HepG2 (cell line): ENCODE results near the gene NIT2. TPM values are rescaled to one million over a fixed set of nuclear protein-coding genes. Genes with fewer than 3 reads are reported as not detected.
A peak's percentile ranks its signal among the peaks of the same experiment; 100 is the strongest.

ENCODE experiments used
- FOXC1 ChIP-seq: sonication (generic); formaldehyde crosslinking; IDR thresholded peaks from 2 replicates; pipeline ENCODE4 v1.8.0; 2022; ENCODE audit warnings: mild to moderate bottlenecking, missing genetic modification reagents, borderline replicate concordance
- HNRNPH1 ChIP-seq: fragments of 200-400 bp; formaldehyde crosslinking; optimal IDR thresholded peaks from 2 replicates; pipeline ENCODE3; 2017; ENCODE audit warnings: mild to moderate bottlenecking, low read depth, low read length
- IRX3 ChIP-seq: sonication (generic); formaldehyde crosslinking; IDR thresholded peaks from 2 replicates; pipeline ENCODE4 v1.8.1; 2023; ENCODE audit warnings: mild to moderate bottlenecking, low read depth, missing genetic modification reagents, borderline replicate concordance
- MTA1 ChIP-seq: sonication (generic); formaldehyde crosslinking; IDR thresholded peaks from 2 replicates; pipeline ENCODE4 v1.4.0; 2020; ENCODE audit warnings: missing genetic modification reagents, mild to moderate bottlenecking, borderline replicate concordance
- TOPORS ChIP-seq: sonication (generic); formaldehyde crosslinking; IDR thresholded peaks from 2 replicates; pipeline ENCODE4 v1.8.0; 2023; ENCODE audit warnings: mild to moderate bottlenecking, missing genetic modification reagents
- TRIM22 ChIP-seq: fragments of 450-650 bp; IDR thresholded peaks from 2 replicates; pipeline ENCODE4 v1.6.1; 2017
- USF2 ChIP-seq, 2 experiments: sonication (generic) in 1 of 2; formaldehyde crosslinking in 1 of 2; IDR thresholded peaks; 2 replicates each; pipeline versions ENCODE4 v1.5.1 to v1.6.1; 2011 to 2020; ENCODE audit warnings: borderline replicate concordance in 1 of 2, low read depth in 1 of 2, low read length in 1 of 2, mild to moderate bottlenecking in 1 of 2, missing genetic modification reagents in 1 of 2, moderate library complexity in 1 of 2
- ZC3H13 ChIP-seq: sonication (generic); formaldehyde crosslinking; IDR thresholded peaks from 2 replicates; pipeline ENCODE4 v1.8.1; 2023; ENCODE audit warnings: mild to moderate bottlenecking, missing genetic modification reagents, moderate library complexity
- ZKSCAN1 ChIP-seq: fragments of 150-350 bp; IDR thresholded peaks from 2 replicates; pipeline ENCODE4 v1.6.1; 2014; ENCODE audit warnings: low read length
- ZNF230 ChIP-seq: sonication (generic); formaldehyde crosslinking; IDR thresholded peaks from 2 replicates; pipeline ENCODE4 v1.4.0; 2020; ENCODE audit warnings: mild to moderate bottlenecking, missing genetic modification reagents
- ZNF343 ChIP-seq: sonication (generic); formaldehyde crosslinking; IDR thresholded peaks from 2 replicates; pipeline ENCODE4 v1.4.0; 2020; ENCODE audit warnings: mild to moderate bottlenecking, missing genetic modification reagents
- ZNF510 ChIP-seq: sonication (generic); formaldehyde crosslinking; IDR thresholded peaks from 2 replicates; pipeline ENCODE4 v1.4.0; 2020; ENCODE audit warnings: low read depth, mild to moderate bottlenecking, missing genetic modification reagents
- ZNF616 ChIP-seq: sonication (generic); formaldehyde crosslinking; IDR thresholded peaks from 2 replicates; pipeline ENCODE4 v1.5.0; 2020; ENCODE audit warnings: low read depth, mild to moderate bottlenecking, missing genetic modification reagents
- ZNF839 ChIP-seq: sonication (generic); formaldehyde crosslinking; IDR thresholded peaks from 2 replicates; pipeline ENCODE4 v1.4.0; 2020; ENCODE audit warnings: missing genetic modification reagents, mild to moderate bottlenecking, borderline replicate concordance
- ZXDC ChIP-seq: sonication (generic); formaldehyde crosslinking; IDR thresholded peaks from 2 replicates; pipeline ENCODE4 v1.5.0; 2020; ENCODE audit warnings: mild to moderate bottlenecking, missing genetic modification reagents
- polyA plus RNA-seq, 8 experiments: library from polyadenylated mRNA; depleted of rRNA in 3 of 8; stranded (reverse) in 7 of 8; unstranded in 1 of 8; fragments of >200 nt; fragmentation: Illumina TruSeq in 4 of 8; extraction: Trizol in 4 of 8; gene quantifications; 2 replicates each; pipeline versions ENCODE4 v1.2.1 to v1.2.3, GENCODE V29; 2011 to 2016; ENCODE audit warnings: low read depth in 4 of 8, missing spikeins in 1 of 8, mixed read lengths in 1 of 8; ENCODE audit not compliant: insufficient read depth in 1 of 8
- total RNA-seq, 5 experiments: library from RNA; depleted of rRNA; stranded (reverse); fragments of >200 nt; fragmentation: Illumina TruSeq; extraction: Trizol; gene quantifications; 2 replicates each; pipeline ENCODE4 v1.2.3, GENCODE V29; 2016; ENCODE audit warnings: low read depth in 1 of 5
- TF ChIP-seq, protein P1 (sequence below): sonication (generic); formaldehyde crosslinking; IDR thresholded peaks from 2 replicates; pipeline ENCODE4 v1.9.0; 2022; ENCODE audit warnings: low read depth, missing genetic modification reagents
- TF ChIP-seq, protein P2 (sequence below): sonication (generic); formaldehyde crosslinking; IDR thresholded peaks from 2 replicates; pipeline ENCODE4 v1.8.0; 2022; ENCODE audit warnings: missing genetic modification reagents, mild to moderate bottlenecking, borderline replicate concordance
- TF ChIP-seq, protein P3 (sequence below): sonication (generic); formaldehyde crosslinking; IDR thresholded peaks from 2 replicates; pipeline ENCODE4 v1.4.0; 2020; ENCODE audit warnings: missing genetic modification reagents

NIT2 gene
- total and polyA plus RNA-seq, 2 of the 13 experiments (the other 11 are each of a cell fraction or from before 2014, with no cell fraction given): 43.4 to 49.1 TPM

- TF ChIP-seq, protein P1, sequence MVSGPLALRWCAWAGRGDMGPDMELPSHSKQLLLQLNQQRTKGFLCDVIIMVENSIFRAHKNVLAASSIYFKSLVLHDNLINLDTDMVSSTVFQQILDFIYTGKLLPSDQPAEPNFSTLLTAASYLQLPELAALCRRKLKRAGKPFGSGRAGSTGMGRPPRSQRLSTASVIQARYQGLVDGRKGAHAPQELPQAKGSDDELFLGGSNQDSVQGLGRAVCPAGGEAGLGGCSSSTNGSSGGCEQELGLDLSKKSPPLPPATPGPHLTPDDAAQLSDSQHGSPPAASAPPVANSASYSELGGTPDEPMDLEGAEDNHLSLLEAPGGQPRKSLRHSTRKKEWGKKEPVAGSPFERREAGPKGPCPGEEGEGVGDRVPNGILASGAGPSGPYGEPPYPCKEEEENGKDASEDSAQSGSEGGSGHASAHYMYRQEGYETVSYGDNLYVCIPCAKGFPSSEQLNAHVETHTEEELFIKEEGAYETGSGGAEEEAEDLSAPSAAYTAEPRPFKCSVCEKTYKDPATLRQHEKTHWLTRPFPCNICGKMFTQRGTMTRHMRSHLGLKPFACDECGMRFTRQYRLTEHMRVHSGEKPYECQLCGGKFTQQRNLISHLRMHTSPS (CRISPR knock-in tag): no peak
- TF ChIP-seq ZC3H13 (CRISPR knock-in tag): no peak
- TF ChIP-seq ZNF343 (CRISPR knock-in tag): no peak
- TF ChIP-seq ZNF510 (CRISPR knock-in tag): 0 out of 2 replicates have a peak, but pooled peaks have one; percentile 13
- 0 out of 2 replicates have a peak, but pooled peaks have one; percentile 26 for TF ChIP-seq FOXC1 (CRISPR knock-in tag)
- TF ChIP-seq ZNF616 (CRISPR knock-in tag): no peak
- no peak for TF ChIP-seq TRIM22
- peak; percentile 37; the same call in 1 of the 2 replicates for TF ChIP-seq MTA1 (CRISPR knock-in tag)
- peak; percentile 69; the same call in 1 of the 2 replicates for TF ChIP-seq IRX3 (CRISPR knock-in tag)
- TF ChIP-seq TOPORS: no peak
- no peak for TF ChIP-seq ZNF839 (CRISPR knock-in tag)
- TF ChIP-seq USF2 (IDR thresholded peaks at IDR 0.05; ENCODE audit: low read depth, low read length): no peak
- TF ChIP-seq USF2 (CRISPR knock-in tag; IDR thresholded peaks at IDR 0.05; ENCODE audit: borderline replicate concordance): no peak
- 0 out of 2 replicates have a peak, but pooled peaks have one; percentile 36 for TF ChIP-seq ZNF230 (CRISPR knock-in tag)
- TF ChIP-seq ZXDC (CRISPR knock-in tag): no peak
- TF ChIP-seq, protein P2, sequence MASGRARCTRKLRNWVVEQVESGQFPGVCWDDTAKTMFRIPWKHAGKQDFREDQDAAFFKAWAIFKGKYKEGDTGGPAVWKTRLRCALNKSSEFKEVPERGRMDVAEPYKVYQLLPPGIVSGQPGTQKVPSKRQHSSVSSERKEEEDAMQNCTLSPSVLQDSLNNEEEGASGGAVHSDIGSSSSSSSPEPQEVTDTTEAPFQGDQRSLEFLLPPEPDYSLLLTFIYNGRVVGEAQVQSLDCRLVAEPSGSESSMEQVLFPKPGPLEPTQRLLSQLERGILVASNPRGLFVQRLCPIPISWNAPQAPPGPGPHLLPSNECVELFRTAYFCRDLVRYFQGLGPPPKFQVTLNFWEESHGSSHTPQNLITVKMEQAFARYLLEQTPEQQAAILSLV (CRISPR knock-in tag): no peak
- no peak for TF ChIP-seq ZKSCAN1
- TF ChIP-seq, protein P3, sequence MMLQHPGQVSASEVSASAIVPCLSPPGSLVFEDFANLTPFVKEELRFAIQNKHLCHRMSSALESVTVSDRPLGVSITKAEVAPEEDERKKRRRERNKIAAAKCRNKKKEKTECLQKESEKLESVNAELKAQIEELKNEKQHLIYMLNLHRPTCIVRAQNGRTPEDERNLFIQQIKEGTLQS (CRISPR knock-in tag): 0 out of 2 replicates have a peak, but pooled peaks have one; percentile 2
- TF ChIP-seq HNRNPH1: no peak
Observed at GRCh38 chr3:100334488-100335351, at the start of gene NIT2 (continued).
